Measurements from ENCODE around the gene STK32B.

STK32B gene

DNA sequence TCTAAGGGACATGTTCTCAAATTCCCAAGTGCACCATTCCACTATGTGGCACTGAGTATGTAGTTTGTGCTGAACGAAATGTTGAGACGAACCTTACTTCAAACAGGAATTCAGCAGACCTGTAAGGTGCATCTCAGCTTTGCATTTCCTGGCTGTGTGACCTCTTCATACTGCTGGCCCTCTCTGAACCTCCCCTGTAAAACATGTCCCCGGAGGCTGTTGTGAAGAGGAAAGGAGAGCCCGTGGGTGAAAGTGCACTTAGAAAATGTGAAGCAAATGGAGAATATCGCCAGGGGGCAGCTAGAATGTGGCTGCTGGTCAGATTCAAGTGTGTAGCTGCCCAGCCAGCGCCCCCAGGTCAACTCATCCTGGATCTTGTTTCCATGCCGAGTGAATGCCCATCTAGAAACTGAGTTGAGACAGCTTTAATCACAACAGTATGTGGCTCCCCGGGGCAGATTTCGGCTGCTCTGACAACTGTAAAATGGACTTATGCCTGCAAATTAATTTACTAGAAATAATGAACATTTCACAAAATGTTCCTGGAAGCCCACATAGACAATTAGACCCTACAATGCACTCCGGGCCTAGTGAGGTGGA is 393.7 kb downstream of the STK32B start:
- Histone ChIP-seq H3K9me3 (no peaks in the 10 kb centered on the region), H3K36me3 (no peaks in the 10 kb centered on the region), H3K4me3 (no peak overlapping the region), H3K4me1 (no peaks in the 10 kb centered on the region), H3K27ac (no peak overlapping the region), H3K27me3 (no peaks in the 10 kb centered on the region)
- TF ChIP-seq, protein P1, sequence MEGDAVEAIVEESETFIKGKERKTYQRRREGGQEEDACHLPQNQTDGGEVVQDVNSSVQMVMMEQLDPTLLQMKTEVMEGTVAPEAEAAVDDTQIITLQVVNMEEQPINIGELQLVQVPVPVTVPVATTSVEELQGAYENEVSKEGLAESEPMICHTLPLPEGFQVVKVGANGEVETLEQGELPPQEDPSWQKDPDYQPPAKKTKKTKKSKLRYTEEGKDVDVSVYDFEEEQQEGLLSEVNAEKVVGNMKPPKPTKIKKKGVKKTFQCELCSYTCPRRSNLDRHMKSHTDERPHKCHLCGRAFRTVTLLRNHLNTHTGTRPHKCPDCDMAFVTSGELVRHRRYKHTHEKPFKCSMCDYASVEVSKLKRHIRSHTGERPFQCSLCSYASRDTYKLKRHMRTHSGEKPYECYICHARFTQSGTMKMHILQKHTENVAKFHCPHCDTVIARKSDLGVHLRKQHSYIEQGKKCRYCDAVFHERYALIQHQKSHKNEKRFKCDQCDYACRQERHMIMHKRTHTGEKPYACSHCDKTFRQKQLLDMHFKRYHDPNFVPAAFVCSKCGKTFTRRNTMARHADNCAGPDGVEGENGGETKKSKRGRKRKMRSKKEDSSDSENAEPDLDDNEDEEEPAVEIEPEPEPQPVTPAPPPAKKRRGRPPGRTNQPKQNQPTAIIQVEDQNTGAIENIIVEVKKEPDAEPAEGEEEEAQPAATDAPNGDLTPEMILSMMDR (IDR thresholded peaks at IDR 0.05): no peak
- intact Hi-C loops (cut with DNase I; ENCODE audit: low total_unique reads): no loop called here
- DNase-seq: peak in 1 of 2 donors; percentile 5

DNA sequence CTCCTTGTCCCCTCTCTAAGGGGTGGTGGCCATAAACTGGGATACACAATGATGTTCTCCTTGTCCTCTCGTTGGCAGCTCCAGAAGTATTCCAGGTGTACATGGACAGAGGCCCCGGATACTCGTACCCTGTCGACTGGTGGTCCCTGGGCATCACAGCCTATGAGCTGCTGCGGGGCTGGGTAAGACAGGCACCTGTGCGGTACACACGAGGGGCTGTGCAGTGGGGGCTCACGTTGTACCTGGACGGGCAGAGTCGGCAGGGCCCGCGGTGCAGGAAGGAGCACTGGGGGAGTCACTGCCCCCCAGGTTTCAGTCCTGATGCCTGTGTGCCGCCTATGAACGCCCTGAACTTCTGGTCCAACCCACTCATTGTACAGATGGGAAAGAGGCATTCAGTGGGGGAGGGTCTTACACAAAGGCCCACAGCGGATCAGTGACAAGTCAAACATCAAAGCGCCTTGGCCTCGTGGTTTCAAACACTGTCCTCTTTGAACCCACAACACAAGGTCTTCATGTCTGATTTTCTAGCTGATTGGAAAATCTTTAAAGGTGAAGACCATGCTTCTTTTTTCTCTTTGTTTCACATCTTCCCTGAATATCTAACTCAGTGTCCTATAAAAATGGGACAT is 395.4 kb downstream of the STK32B start:
- peak in 1 of 2 donors; percentile 35 for DNase-seq
- H3K4me1 ChIP-seq: no peaks in the 10 kb centered on the region
- no peaks in the 10 kb centered on the region for H3K27me3 ChIP-seq
- no peak overlapping the region for H3K4me3 ChIP-seq
- H3K9me3 ChIP-seq: no peaks in the 10 kb centered on the region
- no peak overlapping the region for H3K27ac ChIP-seq
- TF ChIP-seq, protein P1 (IDR thresholded peaks at IDR 0.05): no peak
- no peaks in the 10 kb centered on the region for H3K36me3 ChIP-seq
- intact Hi-C loops (cut with DNase I; ENCODE audit: low total_unique reads): no loop called here

DNA sequence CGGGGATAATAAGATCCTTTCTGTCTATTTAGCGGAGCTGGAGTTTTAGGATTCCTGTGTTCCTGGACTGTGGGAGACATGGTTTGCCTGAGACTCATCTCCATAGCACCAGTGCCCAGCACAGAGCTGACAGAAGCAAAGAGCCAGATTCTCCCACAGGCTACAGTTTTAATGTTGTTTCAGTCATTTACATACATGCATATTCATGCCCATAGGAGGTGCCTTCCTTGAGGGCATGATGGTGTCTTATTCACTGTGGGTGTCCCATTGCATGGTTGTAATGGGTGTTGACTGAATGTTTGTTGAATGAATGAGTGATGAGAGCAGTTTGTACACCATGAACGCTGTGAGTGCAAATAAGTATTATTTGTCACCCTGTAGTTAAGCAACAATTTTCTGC is 396.5 kb downstream of the STK32B start:
- Histone ChIP-seq H3K9me3 (no peaks in the 10 kb centered on the region), H3K36me3 (no peaks in the 10 kb centered on the region), H3K4me3 (no peak overlapping the region), H3K27ac (no peak overlapping the region), H3K27me3 (no peaks in the 10 kb centered on the region), H3K4me1 (no peaks in the 10 kb centered on the region)
- TF ChIP-seq, protein P1 (IDR thresholded peaks at IDR 0.05): no peak
- intact Hi-C loops (cut with DNase I; ENCODE audit: low total_unique reads): no loop called here
- no peak for DNase-seq

DNA sequence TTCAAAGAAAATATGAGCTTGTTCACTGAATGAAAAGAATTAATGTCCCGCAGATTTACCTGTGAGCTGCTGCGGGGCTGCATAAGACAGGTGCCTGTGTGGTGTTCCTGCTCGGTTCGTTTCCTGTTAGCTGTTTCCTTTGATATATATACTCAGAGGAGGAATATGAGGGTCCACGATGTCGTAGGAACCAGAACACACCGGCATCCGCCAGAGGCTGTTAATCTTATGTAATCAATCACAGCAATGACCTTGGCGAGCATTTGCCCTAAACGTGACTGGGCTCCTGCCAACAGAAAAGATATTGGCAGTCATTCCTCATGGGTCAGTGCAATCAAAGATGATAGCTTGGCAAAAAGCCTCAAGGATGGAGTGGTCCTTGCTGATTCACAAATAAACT is 396.9 kb downstream of the STK32B start:
- peak in 1 of 2 donors; percentile 4 for DNase-seq
- H3K27ac ChIP-seq: no peak overlapping the region
- H3K36me3 ChIP-seq: no peaks in the 10 kb centered on the region
- no peaks in the 10 kb centered on the region for H3K4me1 ChIP-seq
- no peaks in the 10 kb centered on the region for H3K9me3 ChIP-seq
- intact Hi-C loops (cut with DNase I; ENCODE audit: low total_unique reads): no loop called here
- no peak overlapping the region for H3K4me3 ChIP-seq
- no peaks in the 10 kb centered on the region for H3K27me3 ChIP-seq
- TF ChIP-seq, protein P1 (IDR thresholded peaks at IDR 0.05): no peak

DNA sequence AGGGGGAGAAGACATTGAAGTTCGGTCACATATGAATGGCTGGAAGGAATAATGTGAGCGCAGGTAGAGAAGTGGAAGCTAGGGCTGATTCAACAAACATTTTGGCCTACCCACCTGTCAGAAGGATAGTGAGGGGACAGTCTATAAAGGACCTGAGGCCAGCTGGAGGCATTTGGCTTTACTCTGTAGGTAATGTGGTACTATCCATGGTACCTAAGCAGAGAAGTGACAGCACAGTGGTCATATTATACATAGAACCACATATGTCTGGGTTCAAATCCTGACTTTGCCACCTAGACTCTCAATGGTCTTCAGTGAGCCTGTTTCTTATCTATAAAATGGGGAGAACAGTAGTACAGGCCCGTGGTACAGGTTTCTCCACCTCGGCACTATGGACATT is 400.0 kb downstream of the STK32B start:
- H3K27ac ChIP-seq: no peak overlapping the region

More for the DNA sequence above, 400.0 kb downstream of the STK32B start:
- Histone ChIP-seq H3K9me3 (no peaks in the 10 kb centered on the region), H3K4me1 (no peaks in the 10 kb centered on the region), H3K4me3 (no peak overlapping the region), H3K27me3 (no peaks in the 10 kb centered on the region), H3K36me3 (no peaks in the 10 kb centered on the region)
- TF ChIP-seq, protein P1 (IDR thresholded peaks at IDR 0.05): no peak
- peak in 1 of 2 donors; percentile 10 for DNase-seq
- intact Hi-C loops (cut with DNase I; ENCODE audit: low total_unique reads): no loop called here
